WI38 (cell line): ENCODE results near the gene ZBTB17.

ENCODE experiments used
- H3K4me3 ChIP-seq: 2 replicates; pipeline ENCODE4 v1.5.1; 2011; ENCODE audit warnings: low read depth, mild to moderate bottlenecking, control low read depth, low read length
- TF ChIP-seq, protein P1 (sequence below): IDR thresholded peaks from 2 replicates; pipeline ENCODE4 v1.5.1; 2012; ENCODE audit warnings: low read depth, mild to moderate bottlenecking, control low read depth, low read length

ZBTB17 gene

DNA sequence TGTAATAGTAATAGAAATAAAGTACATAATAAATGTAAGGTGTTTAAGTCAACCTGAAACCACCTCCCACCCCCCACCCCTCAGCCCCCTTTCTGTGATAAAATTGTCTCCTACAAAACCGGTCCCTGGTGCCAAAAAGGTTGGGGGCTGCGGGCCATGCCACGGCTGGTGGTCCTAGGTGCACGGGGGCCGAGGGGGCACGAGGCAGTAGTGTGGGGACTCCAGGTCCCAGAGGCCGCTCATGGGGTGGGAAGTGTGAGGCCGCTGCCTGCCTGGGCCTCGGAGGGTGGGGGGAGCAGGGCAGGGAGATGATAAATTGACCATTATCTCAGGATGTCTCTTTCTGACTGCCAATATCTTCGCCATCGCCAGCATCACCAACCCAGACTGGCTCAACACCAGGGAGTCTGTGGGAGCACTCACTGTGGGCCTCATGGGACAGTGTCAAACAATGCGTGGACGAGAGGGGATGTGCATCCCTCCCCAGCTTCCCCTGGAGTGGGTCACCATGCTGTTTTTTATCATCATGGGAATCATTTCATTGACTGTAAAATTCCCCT, 6.5 kb downstream of the ZBTB17 start:
- no peak overlapping the region for H3K4me3 ChIP-seq
- TF ChIP-seq, protein P1, sequence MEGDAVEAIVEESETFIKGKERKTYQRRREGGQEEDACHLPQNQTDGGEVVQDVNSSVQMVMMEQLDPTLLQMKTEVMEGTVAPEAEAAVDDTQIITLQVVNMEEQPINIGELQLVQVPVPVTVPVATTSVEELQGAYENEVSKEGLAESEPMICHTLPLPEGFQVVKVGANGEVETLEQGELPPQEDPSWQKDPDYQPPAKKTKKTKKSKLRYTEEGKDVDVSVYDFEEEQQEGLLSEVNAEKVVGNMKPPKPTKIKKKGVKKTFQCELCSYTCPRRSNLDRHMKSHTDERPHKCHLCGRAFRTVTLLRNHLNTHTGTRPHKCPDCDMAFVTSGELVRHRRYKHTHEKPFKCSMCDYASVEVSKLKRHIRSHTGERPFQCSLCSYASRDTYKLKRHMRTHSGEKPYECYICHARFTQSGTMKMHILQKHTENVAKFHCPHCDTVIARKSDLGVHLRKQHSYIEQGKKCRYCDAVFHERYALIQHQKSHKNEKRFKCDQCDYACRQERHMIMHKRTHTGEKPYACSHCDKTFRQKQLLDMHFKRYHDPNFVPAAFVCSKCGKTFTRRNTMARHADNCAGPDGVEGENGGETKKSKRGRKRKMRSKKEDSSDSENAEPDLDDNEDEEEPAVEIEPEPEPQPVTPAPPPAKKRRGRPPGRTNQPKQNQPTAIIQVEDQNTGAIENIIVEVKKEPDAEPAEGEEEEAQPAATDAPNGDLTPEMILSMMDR: no peak

DNA sequence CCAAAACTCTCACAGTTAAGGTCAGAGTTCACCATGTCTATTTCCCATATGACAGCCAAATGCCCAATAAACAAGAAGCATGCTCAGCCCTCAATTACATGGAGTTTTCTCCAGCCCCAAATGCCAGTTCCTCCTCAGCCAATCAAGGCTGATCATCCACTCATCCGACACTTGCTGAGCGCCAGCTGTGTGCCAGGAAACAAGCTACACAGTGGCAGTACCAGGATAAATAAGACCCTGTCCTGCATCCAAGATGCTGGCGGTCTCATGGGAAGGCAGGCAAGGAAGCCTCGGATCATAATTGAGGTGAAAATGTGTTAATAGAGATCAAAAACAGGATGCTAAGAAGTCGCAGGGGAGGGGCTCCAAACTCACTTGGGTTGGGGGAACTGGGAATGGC, 7.7 kb downstream of the ZBTB17 start:
- TF ChIP-seq, protein P1: no peak
- H3K4me3 ChIP-seq: no peak overlapping the region

DNA sequence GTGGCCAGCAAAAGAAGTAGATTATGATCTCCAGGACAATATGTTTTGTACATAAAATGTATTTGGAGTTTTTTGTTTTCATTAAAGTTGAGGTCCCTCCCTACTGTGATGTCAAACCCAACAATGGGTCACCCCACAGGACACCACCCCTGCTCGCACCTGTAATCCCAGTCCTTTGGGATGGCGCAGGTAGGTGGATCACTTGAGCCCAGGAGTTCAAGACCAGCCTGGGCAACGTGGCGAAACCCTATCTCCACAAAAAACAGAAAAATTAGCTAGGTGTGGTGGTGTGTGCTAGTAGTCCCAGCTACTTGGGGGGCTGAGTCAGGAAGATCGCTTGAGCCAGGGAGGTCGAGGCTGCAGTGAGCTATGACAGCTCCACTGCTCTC, 9.0 kb downstream of the ZBTB17 start:
- TF ChIP-seq, protein P1: no peak
- no peak overlapping the region for H3K4me3 ChIP-seq

DNA sequence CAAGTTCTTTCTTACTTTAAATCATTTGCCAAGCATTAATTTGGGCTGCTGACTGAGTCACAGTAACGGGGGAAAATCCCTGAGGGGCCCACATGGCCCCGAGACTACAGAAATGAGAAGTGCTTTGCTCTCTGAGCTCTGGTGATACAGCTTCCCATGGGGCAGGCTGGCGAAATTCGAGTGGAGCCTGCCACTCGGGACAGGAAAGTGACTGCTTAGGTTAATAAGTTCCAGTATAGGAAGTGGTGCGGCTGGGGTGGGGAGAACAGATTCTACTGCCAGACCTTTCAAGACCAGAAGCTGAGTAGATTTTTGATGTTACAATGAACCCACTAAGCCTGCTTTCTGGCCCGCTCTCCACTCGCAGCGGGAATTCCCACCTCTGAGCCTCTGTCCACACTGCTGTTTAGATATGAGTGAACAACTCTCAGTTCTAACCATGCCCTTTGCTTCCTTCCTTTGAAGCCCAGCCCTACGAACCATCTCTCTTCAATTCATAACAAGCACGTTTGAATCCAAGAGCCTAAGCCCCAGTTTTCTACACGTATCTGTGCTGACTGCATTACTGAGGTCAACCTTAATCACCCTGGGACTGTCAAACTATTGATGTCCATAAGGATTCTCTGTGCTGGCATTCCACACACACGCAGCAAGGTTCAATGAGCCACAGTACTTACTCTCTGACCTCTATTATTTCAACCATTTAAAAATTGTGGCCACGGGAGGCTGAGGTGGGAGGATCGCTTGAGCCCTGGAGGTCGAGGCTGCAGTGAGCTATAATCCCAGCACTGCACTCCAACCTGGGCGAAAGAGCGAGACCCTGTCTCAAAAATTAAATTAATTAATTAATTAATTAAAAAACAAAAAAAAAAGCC, 9.6 kb downstream of the ZBTB17 start:
- peak overlapping the region; percentile 7 for H3K4me3 ChIP-seq
- TF ChIP-seq, protein P1: no peak

DNA sequence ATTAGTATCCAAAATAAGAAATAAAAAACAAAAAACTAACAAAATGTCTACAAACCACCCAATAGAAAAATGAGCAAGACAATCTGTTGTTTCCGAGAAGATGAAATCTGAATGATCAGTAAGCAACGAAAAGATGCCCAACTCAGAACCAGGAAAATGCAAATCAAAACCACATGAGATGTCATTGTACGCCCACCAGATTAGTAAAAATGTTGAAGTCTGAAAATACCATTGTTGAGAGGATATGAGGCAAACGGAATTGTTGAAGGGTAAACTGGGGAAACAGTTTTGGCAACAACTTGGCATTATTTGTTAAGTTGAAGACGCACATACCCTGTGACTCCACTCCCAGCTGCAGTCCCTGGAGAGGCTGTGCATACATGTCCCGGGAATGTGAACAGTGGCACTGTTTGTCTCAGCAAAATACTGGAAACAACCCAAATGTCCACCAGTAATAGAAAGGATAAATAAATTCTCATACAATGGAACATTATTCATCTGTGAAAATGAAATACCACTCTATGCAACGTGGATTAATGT, 10.6 kb downstream of the ZBTB17 start:
- TF ChIP-seq, protein P1: no peak
- H3K4me3 ChIP-seq: peak overlapping the region; percentile 7

DNA sequence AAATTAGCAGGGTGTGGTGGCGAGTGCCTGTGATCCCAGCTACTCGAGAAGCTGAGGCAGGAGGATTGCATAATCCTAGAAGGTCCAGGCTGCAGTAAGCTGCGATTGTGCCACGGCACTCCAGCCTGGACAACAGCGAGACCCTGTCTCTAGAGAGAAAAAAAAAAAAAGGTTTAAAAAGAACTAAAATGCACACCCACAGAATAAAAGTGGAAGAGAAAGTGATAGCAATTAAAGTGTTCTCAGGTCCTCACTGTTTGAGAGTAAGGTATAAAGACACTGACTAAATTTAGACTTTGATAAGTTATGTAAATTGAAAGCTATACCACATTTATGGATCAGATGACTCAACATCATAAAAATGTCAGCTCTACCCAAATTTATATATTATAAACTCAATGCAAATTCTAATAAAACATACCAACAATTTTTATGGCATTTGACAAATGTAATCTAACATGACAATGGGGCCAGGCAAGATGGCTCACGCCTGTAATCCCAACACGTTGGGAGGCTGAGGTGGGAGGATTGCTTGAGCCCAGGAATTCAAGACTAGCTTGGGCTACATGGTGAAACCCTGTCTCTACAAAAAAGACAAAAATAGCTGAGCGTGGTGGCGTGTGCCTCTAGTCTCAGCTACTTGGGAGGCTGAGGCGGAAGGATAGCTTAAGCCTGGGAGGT, 11.8 kb downstream of the ZBTB17 start:
- no peak overlapping the region for H3K4me3 ChIP-seq
- TF ChIP-seq, protein P1: no peak
